Measurements from ENCODE around the gene TUBGCP6.

TUBGCP6 gene

DNA sequence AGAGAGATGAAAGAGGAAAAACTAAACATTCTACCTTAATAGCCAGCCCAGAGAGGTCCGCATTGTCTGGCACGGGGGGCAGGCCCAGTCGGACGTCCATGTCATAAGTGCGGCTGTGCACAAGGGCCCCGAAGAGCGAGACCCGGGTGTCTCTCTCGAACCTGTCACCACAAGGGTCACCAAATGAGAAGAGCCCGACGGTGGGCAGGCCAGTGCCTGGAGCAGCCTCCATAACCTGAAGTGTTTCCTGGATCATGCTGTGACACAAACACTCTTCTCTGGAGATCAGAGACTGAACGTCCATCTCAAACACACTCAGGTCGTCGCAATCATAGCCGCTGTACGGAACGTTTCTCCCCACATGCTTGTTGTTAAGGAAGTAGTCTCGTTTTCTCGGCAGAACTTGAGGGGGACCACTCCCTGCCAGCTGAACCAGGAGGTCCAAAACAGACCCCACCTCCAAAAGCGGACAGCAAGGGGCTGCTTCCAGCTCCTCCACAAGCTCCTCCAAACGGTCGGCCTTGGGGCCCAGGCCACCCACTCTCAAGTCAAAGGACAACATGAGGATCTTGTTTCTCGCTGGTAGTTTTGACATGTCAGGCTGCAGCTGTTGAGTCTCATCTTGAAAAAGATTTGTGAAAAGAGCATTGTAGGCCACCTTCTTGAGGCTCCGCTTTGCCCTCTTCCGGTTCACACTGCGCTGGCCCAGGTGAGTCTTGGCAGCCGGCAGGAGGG, 971 bp downstream of the TUBGCP6 start:
- Histone ChIP-seq H3K27ac (ENCODE audit: low read depth, low read length) (peak overlapping the region; percentile 67), H3K9me2 (replicated peaks; ENCODE audit: control insufficient read depth, low read length) (no peaks in the 10 kb centered on the region), H3K4me3 (ENCODE audit: low read length) (peak overlapping the region; percentile 90), H3K9me3 (ENCODE audit: control insufficient read depth, insufficient read depth, low read length) (no peaks in the 10 kb centered on the region), H3K27me3 (ENCODE audit: control insufficient read depth, low read length) (no peaks in the 10 kb centered on the region), H3K36me3 (ENCODE audit: control insufficient read depth, low read length) (peaks cover 46% of the 10 kb centered on the region), H3K4me1 (ENCODE audit: control insufficient read depth, low read length) (peaks cover 29% of the 10 kb centered on the region), H3K4me2 (ENCODE audit: low read length) (peak overlapping the region; percentile 87), H4K20me1 (ENCODE audit: control insufficient read depth, insufficient read depth, low read depth, low read length) (peaks cover 10% of the 10 kb centered on the region; the same call in 1 of the 2 replicates), H3K79me2 (ENCODE audit: control insufficient read depth, low read length) (peaks cover 78% of the 10 kb centered on the region), H3F3A (ENCODE audit: control insufficient read depth, insufficient read depth) (peaks cover 4% of the 10 kb centered on the region; the same call in 1 of the 2 replicates)
- no peak for TF ChIP-seq EZH2phosphoT487 (IDR thresholded peaks at IDR 0.05; ENCODE audit: borderline replicate concordance, low read length)
- TF ChIP-seq, protein P1, sequence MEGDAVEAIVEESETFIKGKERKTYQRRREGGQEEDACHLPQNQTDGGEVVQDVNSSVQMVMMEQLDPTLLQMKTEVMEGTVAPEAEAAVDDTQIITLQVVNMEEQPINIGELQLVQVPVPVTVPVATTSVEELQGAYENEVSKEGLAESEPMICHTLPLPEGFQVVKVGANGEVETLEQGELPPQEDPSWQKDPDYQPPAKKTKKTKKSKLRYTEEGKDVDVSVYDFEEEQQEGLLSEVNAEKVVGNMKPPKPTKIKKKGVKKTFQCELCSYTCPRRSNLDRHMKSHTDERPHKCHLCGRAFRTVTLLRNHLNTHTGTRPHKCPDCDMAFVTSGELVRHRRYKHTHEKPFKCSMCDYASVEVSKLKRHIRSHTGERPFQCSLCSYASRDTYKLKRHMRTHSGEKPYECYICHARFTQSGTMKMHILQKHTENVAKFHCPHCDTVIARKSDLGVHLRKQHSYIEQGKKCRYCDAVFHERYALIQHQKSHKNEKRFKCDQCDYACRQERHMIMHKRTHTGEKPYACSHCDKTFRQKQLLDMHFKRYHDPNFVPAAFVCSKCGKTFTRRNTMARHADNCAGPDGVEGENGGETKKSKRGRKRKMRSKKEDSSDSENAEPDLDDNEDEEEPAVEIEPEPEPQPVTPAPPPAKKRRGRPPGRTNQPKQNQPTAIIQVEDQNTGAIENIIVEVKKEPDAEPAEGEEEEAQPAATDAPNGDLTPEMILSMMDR (IDR thresholded peaks at IDR 0.05; ENCODE audit: low read depth, low read length, poor library complexity, severe bottlenecking): no peak

DNA sequence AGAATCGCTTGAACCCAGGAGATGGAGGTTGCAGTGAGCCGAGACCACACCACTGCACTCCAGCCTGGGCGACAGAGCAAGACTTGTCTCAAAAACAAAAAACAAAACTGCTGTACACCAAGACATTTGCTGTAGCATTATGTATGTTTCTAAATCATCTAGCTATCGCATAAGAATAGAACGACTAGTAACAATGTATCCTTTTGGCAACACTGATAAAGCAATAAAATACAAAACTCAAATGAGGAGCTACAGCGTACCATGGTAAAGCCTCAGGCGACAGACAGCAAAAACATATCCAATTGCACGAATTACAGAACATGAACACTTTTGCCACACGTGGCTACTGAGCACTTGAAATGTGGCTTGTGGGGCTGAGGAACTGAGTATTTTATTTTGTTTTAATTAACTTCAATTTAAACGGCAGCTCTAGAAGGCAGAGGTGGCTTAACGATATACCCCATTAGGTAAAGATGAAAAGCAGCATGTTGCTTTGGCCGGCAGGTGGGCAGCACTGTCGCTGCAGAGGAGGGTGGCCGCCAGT, 2.3 kb downstream of the TUBGCP6 start:
- H3K4me3 ChIP-seq (ENCODE audit: low read length): peak overlapping the region; percentile 90
- peaks cover 10% of the 10 kb centered on the region; the same call in 1 of the 2 replicates for H4K20me1 ChIP-seq (ENCODE audit: control insufficient read depth, insufficient read depth, low read depth, low read length)
- no peak for TF ChIP-seq EZH2phosphoT487 (IDR thresholded peaks at IDR 0.05; ENCODE audit: borderline replicate concordance, low read length)
- H3K27ac ChIP-seq (ENCODE audit: low read depth, low read length): no peak overlapping the region
- peaks cover 4% of the 10 kb centered on the region; the same call in 1 of the 2 replicates for H3F3A ChIP-seq (ENCODE audit: control insufficient read depth, insufficient read depth)
- peaks cover 88% of the 10 kb centered on the region for H3K79me2 ChIP-seq (ENCODE audit: control insufficient read depth, low read length)
- H3K9me3 ChIP-seq (ENCODE audit: control insufficient read depth, insufficient read depth, low read length): no peaks in the 10 kb centered on the region
- peak overlapping the region; percentile 87 for H3K4me2 ChIP-seq (ENCODE audit: low read length)
- peaks cover 45% of the 10 kb centered on the region for H3K36me3 ChIP-seq (ENCODE audit: control insufficient read depth, low read length)
- no peaks in the 10 kb centered on the region for H3K27me3 ChIP-seq (ENCODE audit: control insufficient read depth, low read length)
- H3K4me1 ChIP-seq (ENCODE audit: control insufficient read depth, low read length): peaks cover 20% of the 10 kb centered on the region
- H3K9me2 ChIP-seq (replicated peaks; ENCODE audit: control insufficient read depth, low read length): no peaks in the 10 kb centered on the region

DNA sequence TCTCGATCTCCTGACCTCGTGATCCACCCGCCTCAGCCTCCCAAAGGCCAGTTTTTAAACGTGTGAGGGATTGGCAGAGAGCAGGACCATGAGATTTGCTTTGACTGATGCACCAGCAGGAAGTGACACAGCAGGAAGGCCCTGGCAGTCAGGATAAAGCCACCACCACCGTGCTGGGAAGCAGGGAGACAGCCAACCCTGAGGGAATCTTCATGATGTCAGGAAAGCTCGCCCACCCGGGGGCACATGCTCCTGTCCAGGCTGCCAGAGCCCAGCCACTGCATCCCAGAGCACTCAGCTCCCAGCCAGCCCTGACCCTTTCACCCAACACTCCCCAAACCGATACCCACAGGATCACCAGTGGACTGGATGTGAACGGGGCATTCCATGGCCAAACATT, 6.1 kb downstream of the TUBGCP6 start:
- Histone ChIP-seq H3K4me3 (ENCODE audit: low read length) (no peak overlapping the region), H3K9me2 (replicated peaks; ENCODE audit: control insufficient read depth, low read length) (no peaks in the 10 kb centered on the region), H3K27me3 (ENCODE audit: control insufficient read depth, low read length) (no peaks in the 10 kb centered on the region), H3K79me2 (ENCODE audit: control insufficient read depth, low read length) (peaks cover 96% of the 10 kb centered on the region), H3K9me3 (ENCODE audit: control insufficient read depth, insufficient read depth, low read length) (peaks cover 6% of the 10 kb centered on the region; the same call in 1 of the 2 replicates), H3K4me1 (ENCODE audit: control insufficient read depth, low read length) (peaks cover 9% of the 10 kb centered on the region), H3F3A (ENCODE audit: control insufficient read depth, insufficient read depth) (peaks cover 5% of the 10 kb centered on the region; the same call in 1 of the 2 replicates), H3K4me2 (ENCODE audit: low read length) (no peak overlapping the region), H3K27ac (ENCODE audit: low read depth, low read length) (no peak overlapping the region), H3K36me3 (ENCODE audit: control insufficient read depth, low read length) (peaks cover 41% of the 10 kb centered on the region), H4K20me1 (ENCODE audit: control insufficient read depth, insufficient read depth, low read depth, low read length) (peaks cover 10% of the 10 kb centered on the region; the same call in 1 of the 2 replicates)
- TF ChIP-seq, protein P1 (IDR thresholded peaks at IDR 0.05; ENCODE audit: low read depth, low read length, poor library complexity, severe bottlenecking): no peak
- no peak for TF ChIP-seq EZH2phosphoT487 (IDR thresholded peaks at IDR 0.05; ENCODE audit: borderline replicate concordance, low read length)
